RPMI7951 (cell line): Measurements from ENCODE around the gene IL7R. TPM values are rescaled to one million over a fixed set of nuclear protein-coding genes. Genes with fewer than 3 reads are reported as not detected.

ENCODE experiments used
- DNase-seq: peaks from one replicate; pipeline ENCODE4 v3.0.0-alpha.2; 2012; ENCODE audit warnings: low read depth
- total RNA-seq: library from RNA; depleted of rRNA; stranded (reverse); fragments of >200 nt; shearing (Covaris generic); gene quantifications from 2 replicates; pipeline ENCODE4 v1.2.3, GENCODE V29; 2014; rRNA removed

The IL7R gene
- total RNA-seq, 1 experiment from 2014 or later = 1.6 TPM

- DNase-seq = no peak
Measured at GRCh38 chr5:35908228-35908627, 51.5 kb downstream of the IL7R start.

GRCh38 chr5:35908814-35909213 is 52.1 kb downstream of the IL7R start:
- DNase-seq = no peak

GRCh38 chr5:35919191-35919590 is 62.5 kb downstream of the IL7R start:
- peak; percentile 82 for DNase-seq

GRCh38 chr5:35920890-35921289 is 64.2 kb downstream of the IL7R start:
- peak; percentile 22 for DNase-seq

- DNase-seq = no peak
Measured at GRCh38 chr5:35921930-35922329, 65.2 kb downstream of the IL7R start.

GRCh38 chr5:35922468-35922867 is 65.8 kb downstream of the IL7R start:
- DNase-seq = no peak

- DNase-seq = peak; percentile 58
Measured at GRCh38 chr5:35924122-35924949, 67.6 kb downstream of the IL7R start.

- peak; percentile 65 for DNase-seq
Measured at GRCh38 chr5:35924950-35925722, 68.4 kb downstream of the IL7R start.

GRCh38 chr5:35926389-35927051 is 69.8 kb downstream of the IL7R start:
- DNase-seq = peak; percentile 45

Other genes with a start within 250 kb of the IL7R start
- gene SPEF2, start 239.0 kb upstream of the IL7R start, total RNA-seq = 0.84 and 0.98 TPM in 2 replicates
- gene CAPSL, start 81.7 kb downstream of the IL7R start, total RNA-seq = not detected in 2 replicates
- not detected in 2 replicates for gene UGT3A1, start 134.5 kb downstream of the IL7R start, total RNA-seq
- 0.39 TPM in 1 of 2 replicates, not detected in the other for gene UGT3A2, start 210.0 kb downstream of the IL7R start, total RNA-seq